NCI-H2227 treated with DMSO at 0.1 percent for 48 hours (cell line): ENCODE results near the gene SEMA5A.

Experiments used
- DNase-seq: peaks from one replicate; lab custom pipeline; 2025; lab: John Stamatoyannopoulos, UW

Gene SEMA5A

GRCh38 chr5:9112520-9113291 lies 433.2 kb downstream of the SEMA5A start:
- no peak for DNase-seq

- no peak for DNase-seq
These were observed 437.7 kb downstream of the SEMA5A start for GRCh38 chr5:9108162-9108561.

GRCh38 chr5:9105851-9106250 lies 440.0 kb downstream of the SEMA5A start:
- DNase-seq, result no peak

- DNase-seq, result no peak
These were observed 441.1 kb downstream of the SEMA5A start for GRCh38 chr5:9104571-9105339.

- peak; percentile 21 for DNase-seq
These were observed 442.6 kb downstream of the SEMA5A start for GRCh38 chr5:9103290-9103689.

GRCh38 chr5:9099689-9100088 lies 446.2 kb downstream of the SEMA5A start:
- DNase-seq, result no peak

- no peak for DNase-seq
These were observed 446.9 kb downstream of the SEMA5A start for GRCh38 chr5:9098990-9099389.

GRCh38 chr5:9094582-9094981 lies 451.3 kb downstream of the SEMA5A start:
- no peak for DNase-seq

DNA sequence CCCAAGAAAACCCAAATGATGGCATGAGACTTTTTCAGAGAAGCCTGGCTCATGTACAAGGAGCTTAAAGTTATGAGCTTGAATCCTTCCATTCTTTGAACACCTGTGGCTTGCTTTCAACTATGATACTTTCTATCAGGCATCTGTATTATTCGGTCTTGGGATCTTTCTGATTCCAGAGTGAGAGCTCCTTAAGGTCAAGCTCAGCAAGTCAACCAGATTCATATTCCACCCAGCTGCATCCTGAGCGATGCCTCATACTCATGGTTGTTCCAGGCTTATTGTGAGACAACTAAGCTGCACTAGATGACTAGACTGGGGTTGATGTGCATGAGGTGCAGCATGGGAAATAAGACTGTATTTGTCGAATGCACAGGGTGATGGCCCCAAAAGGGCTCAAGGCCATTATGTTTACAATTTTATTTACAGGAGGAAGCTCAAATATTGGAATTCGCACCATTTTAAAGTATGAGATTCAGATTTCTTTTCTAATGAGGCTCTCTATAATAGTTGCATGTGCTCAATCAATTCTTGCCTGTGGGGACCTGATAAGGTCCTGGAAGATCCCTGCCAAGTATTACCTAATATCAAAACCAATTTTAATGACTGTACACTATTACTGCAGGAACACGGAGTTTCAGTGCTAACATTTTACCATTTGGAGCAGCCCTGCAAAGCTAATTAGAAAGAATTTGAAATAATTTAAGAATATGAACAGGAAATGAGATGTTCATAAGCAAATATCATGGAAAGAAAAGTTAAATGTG lies 453.8 kb downstream of the SEMA5A start:
- DNase-seq, result no peak

DNA sequence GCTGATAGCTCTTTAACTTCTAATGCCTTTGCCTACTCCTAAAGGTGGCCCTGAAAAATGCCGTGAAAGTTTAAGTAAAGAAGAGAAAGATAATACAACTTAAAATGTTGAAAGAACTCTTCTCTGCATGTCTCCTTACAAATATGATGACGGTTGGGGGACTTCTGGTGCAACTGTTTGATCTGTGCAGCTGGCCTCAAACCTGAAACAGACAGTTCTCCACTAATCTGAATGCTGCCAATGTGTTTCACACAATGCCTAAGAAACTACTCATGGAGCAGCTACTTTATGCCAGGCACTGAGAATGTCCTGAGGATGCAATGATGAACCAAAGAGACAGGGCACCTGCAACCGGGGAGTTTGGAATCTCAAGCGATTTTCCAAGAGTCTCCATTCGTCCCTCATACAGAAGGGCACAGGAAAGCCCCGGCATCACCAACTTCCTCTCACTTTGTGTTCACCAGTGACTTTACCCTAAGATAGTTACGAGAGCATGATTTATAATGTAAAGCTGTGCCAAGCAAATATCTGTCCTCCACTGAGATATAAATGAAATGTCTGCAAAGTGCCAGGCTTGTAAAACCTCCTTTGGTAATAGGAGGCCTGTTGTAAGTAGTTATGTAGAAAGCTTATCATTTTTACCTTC lies 455.4 kb downstream of the SEMA5A start:
- no peak for DNase-seq

- DNase-seq, result no peak
These were observed 456.0 kb downstream of the SEMA5A start for GRCh38 chr5:9089893-9090292.

GRCh38 chr5:9082996-9083395 lies 462.9 kb downstream of the SEMA5A start:
- no peak for DNase-seq

GRCh38 chr5:9072701-9073100 lies 473.2 kb downstream of the SEMA5A start:
- DNase-seq, result no peak

DNA sequence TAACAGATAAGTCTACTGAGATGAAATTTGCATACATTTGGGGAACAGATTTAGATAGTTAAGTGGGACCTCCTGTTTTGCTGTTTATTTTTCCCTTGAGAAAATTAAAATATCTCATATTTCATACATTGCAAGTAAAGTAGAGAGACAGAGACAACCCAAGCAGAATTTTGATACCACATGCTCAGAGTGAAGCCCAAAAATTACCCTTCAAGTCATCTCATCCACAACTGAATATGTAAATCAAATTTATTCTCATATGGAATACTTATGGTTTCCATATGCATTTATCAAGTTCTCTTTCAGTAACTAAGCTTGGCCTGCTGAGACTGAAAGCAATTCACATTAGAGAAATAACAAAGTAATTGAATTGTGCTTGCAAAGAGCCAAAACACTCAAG lies 474.4 kb downstream of the SEMA5A start:
- no peak for DNase-seq

- DNase-seq, result no peak
These were observed 474.8 kb downstream of the SEMA5A start for GRCh38 chr5:9071074-9071473.

DNA sequence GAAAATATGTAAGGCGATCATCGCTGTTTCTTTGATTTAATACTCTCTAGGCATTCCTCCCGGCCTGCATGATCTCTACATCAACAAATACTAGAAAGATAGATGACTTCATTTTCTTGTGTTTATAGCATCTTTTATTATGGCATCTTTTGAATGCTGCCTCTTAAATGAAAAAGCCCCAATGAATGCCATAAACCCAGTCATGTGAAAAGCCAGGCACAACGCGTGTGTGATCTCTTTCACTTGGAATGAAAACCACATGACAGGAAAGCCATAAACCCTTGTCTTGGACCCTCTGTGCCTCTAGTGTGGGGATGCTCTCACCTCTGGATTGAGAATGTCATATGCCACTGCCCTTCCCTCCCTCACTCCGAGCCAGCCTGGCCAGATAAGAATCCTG lies 476.2 kb downstream of the SEMA5A start:
- DNase-seq, result no peak

DNA sequence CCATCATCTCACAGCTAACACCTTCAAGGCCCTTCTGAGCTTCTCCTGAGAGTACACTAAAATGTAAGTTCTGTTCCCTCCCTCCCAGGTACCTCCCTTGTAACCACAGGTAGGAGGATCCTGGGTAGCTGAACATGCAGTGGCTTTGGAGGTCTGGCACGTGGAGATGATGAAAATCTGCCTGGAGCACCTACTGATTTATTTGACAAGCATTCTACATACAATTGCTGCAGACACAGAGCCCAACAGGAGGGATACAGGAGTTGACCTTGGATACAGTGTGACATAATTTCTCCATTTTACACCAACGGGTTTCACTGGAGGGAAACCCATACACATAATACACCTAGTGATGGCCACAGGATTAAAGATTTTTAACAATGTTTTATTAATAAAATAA lies 478.7 kb downstream of the SEMA5A start:
- DNase-seq, result no peak

DNA sequence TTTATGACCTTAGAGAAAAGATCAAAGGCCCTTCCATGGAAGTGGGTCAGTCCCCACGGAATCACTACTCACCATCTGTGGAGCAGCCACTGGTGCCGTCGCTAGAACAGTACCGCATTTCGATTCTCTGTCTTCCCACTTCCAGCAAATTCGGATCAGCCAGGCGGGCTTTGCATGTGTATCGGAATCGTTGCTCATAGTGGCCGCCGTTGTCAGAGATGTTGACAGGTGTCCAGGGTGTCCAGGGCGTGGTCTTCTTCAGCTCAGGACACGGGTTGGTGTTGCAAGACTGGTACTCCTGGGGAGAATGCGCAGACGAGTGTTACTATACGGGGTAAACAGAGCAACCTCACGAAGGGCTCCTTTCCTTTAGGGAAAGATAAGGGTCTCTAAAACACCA lies 479.5 kb downstream of the SEMA5A start:
- no peak for DNase-seq

- DNase-seq, result no peak
These were observed 482.1 kb downstream of the SEMA5A start for GRCh38 chr5:9063615-9064245.

GRCh38 chr5:9062873-9063272 lies 483.0 kb downstream of the SEMA5A start:
- DNase-seq, result no peak

DNA sequence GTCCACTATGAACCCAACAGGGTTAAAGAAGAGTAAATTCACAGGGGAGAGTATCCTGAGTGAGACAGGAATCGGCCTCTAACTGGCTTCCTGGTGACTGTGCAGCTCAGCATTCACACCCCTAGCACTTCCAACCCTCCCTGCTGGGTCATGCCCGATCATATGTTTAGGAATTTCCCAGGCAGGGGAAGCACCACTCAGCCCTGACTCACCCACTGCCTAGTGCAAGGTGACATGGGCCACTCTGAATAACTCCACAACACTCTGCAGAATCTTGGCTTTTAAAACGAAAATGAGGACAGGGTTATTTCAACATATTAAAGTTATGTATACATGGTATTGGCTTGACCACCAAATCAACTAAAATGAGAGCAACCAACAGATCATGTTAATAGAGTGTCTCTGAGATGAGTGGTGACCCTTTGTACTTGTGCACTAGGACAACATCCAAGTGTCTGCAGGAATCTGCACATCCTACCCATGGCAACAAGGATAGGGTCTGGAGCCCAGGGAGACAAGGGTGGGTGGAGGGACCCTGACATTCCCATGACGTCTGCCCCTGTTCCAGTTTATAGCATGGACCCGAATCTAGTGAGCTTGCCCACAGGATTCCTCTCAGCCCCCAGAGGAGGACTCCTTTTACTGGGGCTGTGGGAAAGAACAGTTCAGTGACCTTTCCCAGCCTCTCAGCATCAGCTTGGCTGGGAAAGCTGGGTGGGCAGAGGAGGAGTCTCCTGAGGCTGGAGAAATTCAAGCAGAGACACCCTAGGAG lies 485.8 kb downstream of the SEMA5A start:
- no peak for DNase-seq
